Dermis microvascular lymphatic vessel endothelial cell (primary cell): Measurements from ENCODE around the gene RAP1GAP. TPM values are rescaled to one million over a fixed set of nuclear protein-coding genes. Genes with fewer than 3 reads are reported as not detected.

Source experiments
- DNase-seq, 2 donors: peaks; one replicate each; pipeline versions ENCODE4 v3.0.0 to v3.0.0-alpha.2; 2010; ENCODE audit warnings: low read depth in 2 of 2
- total RNA-seq: library from RNA; depleted of rRNA; stranded (reverse); fragments of >200 nt; gene quantifications from 2 replicates; pipeline ENCODE4 v1.2.1, GENCODE V29; 2014

The RAP1GAP gene
- not detected in 2 replicates for total RNA-seq

GRCh38 chr1:21669258-21670058, at the start of gene RAP1GAP:
RAP1GAP (minus strand) TSS chr1:21669357; CDS start chr1:21620032, 49,325 bp downstream.
- peak in 1 of 2 donors; percentile 17 for DNase-seq

DNA sequence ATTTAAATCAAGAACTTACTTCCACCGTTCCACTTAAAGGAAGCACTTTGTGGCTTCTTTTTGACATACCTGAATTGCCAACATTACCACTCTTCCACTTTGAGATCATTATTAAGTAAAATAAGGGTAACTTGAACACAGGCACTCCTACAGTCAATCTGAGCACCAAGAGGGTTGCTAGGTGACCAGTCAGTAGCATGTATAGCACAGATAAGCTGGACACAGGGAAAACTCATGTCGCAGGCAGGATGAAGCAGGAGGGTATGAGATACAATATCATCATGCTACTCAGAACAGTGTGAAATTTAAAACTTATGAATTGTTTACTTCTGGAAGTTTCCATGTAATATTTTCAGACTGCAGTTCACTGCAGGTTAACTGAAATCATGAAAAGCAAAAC, 47.0 kb upstream of the RAP1GAP start:
- DNase-seq: no peak

GRCh38 chr1:21707891-21708290, 38.7 kb upstream of the RAP1GAP start:
- DNase-seq: no peak

DNA sequence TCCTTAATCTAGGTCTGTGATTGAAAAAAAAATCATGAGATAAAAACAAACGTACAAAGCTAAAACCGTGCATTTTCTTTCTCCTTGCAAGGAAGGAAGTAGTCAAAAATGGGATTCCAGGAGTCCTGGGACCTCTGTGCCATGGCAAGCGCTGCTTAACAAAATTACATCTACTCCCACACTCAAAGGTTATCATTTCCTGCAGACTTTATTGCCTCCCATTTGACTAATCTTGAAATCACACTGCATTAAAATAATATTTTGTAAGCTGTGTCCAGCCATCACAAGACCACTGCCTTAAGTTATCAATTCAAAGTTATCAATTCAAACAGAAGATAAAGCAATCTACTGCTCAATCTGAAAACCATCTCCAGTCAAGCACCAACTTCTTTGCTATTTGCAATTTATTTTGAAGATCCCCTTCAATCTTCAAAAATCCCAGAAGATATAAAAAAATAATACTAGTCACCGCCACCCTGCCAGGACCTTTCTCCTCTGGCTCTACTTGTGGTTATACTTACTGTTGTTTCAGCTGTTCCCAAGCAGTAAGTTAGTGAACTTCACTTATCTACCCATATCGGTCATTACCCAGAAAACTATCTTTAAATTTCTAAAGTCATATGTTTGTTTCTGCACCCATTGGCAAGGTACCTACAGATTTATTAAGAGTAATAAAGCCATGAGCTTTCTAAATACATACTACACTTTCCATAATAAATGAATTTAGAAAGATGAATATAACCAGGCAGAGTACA, 38.1 kb upstream of the RAP1GAP start:
- peak in 1 of 2 donors; percentile 61 for DNase-seq

- DNase-seq: peak in 1 of 2 donors; percentile 17
These were observed 37.1 kb upstream of the RAP1GAP start for GRCh38 chr1:21706151-21706835.

DNA sequence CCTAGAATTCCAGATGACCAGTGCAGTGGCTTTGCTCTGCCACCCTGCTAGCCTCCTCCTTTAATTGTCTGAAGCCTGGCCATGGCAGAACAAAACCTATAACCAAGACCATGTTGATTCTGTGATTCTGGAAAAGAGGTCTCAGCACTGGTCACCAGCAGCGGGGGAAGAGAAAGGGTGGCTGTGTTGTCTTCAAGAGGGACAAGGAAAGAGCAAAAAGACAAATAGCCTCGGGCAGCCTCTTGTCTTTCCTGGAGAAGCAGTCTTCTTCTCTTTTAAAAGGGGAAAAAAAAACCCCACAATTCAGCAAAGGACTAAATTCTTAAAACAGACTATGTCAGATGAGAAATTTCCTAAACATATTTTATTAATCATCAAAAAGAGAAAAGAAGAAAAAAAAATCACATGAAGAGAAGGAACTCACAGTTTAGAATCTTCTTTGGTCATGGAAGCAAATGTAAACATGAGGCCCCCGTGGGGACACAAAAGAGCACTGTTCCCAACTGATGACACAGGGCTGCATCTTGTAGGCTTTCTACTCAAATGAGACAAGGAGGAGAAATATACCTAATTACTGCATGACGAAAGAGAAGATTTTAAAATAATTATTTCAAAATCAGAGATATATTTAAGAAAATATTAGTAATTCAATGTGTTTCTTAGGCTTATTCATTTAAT, 36.3 kb upstream of the RAP1GAP start:
- no peak for DNase-seq

DNA sequence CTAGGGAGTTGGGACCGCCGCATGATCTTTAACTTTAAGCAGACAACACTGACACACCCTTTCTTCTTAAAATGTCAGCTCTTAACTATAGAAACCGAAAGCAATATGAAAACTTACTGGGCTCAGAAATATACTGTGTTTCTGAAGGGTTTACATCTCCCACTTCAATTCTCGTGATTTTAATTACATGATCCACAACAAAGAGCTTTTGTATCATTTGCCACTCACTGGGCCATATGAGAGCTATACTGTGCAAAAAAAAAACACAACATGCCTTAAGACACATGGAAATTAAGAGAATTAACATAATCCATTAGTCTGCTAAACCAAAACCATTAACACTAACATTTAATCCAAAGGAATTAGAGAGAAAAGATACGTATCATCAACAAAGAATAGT, 35.0 kb upstream of the RAP1GAP start:
- no peak for DNase-seq

DNA sequence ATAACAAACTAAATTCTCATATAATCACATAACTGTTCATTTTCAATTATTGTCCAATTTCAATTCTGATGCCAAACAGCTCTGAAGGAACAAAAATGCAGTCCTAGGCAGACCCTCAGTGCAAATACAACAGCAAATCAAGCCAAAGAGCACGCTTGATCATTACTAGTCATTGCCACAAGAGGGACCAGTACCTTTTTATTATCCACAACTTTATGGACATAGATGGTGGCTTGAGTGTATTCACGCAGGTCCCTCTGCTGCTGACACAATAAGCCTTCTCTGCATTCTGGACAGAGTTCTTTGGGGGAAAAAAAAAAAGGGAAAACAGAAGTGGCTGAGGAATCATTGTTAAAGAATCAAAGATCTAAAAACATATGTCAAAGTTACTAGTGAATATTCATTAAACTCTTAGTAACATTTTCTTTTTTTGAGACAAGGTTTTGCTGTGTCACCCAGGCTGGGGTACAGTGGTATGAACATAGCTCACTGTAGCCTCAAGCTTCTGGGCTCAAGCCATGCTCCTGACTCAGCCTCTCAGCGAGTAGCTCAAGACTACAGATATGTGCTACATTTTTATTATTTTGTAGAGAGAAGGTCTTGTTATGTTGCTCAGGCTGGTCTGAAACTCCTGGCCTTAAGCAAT, 34.3 kb upstream of the RAP1GAP start:
- peak; percentile 61 to 74 for DNase-seq

DNA sequence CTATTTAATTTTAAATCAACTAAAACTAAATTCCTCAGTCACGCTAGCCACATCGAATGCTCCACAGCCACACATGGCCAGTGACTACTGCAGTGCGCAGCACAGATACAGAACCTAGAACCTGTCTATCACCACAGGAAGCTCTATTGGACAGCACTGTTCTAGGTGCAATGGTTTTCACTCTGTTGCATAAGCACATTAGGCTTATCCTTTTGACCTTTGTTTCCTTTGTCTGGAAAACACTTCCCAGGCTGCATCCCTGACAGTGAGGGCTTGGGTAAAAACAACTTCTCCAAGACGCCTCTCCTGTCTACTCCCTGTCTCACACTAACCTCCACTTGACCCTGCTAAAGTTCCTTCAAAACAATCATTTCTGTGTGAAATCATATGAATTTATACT, 33.6 kb upstream of the RAP1GAP start:
- peak in 1 of 2 donors; percentile 58 for DNase-seq

GRCh38 chr1:21701401-21701800, 32.2 kb upstream of the RAP1GAP start:
- DNase-seq: no peak

DNA sequence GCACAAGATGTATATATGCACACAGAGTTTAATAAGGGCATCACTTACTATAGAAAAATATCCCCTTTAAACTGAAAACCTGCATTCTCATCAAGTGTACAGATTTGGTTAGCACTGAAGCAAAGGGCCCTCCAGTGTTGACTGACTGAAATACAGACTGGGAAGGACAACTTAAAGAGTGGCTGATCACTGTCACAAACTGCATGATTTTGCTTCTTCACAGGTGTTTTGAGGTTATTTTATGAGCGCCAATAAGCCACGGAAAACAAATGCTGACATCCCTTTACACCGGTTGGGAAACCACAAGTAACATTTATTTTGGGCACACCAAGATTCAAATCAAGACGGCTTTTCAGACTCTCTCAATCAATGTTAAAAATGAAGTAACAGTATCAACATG, 30.9 kb upstream of the RAP1GAP start:
- DNase-seq: no peak

DNA sequence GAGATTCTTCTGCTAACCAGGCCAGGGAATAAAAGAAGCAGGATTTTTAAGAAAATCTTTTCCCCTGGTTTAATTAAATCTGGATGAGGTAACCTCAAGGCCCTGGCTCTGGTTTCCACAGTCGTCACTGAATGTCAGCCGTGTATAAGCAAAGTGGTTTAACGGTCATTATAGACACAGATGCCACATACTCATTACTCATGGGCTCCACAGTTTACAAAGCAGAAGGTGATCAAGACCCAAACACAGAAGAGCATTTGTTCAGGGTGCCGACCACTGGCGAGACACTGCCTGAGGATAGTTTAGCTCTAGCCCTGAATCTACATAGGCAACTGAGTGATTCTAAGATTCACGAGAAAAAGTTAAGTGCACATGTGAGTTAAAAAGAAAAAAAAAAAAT, 27.8 kb upstream of the RAP1GAP start:
- no peak for DNase-seq

- DNase-seq: no peak
These were observed 24.6 kb upstream of the RAP1GAP start for GRCh38 chr1:21693732-21694131.

DNA sequence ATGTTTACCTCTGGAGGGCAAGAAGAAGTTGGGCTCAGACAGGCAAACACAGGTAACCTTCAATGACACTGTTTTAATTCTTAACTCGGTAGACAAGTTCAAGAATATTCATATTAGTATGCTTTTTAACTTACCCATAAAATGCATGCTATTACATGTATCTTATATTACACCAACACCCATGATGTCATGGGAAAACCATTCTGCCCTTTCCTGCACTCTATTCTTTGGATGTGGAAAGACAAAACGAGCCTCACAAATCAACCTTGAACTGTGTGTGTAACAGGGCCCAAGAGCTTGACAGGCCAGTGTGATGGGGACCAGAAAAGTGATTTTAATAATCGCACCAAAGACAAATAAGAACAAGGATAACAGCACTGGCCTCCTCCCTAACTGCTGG, 22.6 kb upstream of the RAP1GAP start:
- DNase-seq: no peak

- no peak for DNase-seq
These were observed 20.7 kb upstream of the RAP1GAP start for GRCh38 chr1:21689661-21690372.

- DNase-seq: no peak
These were observed 17.9 kb upstream of the RAP1GAP start for GRCh38 chr1:21687081-21687529.

- no peak for DNase-seq
These were observed 17.0 kb upstream of the RAP1GAP start for GRCh38 chr1:21685946-21686678.

- DNase-seq: no peak
These were observed 12.3 kb upstream of the RAP1GAP start for GRCh38 chr1:21681426-21681825.

GRCh38 chr1:21680918-21681317, 11.8 kb upstream of the RAP1GAP start:
- no peak for DNase-seq

DNA sequence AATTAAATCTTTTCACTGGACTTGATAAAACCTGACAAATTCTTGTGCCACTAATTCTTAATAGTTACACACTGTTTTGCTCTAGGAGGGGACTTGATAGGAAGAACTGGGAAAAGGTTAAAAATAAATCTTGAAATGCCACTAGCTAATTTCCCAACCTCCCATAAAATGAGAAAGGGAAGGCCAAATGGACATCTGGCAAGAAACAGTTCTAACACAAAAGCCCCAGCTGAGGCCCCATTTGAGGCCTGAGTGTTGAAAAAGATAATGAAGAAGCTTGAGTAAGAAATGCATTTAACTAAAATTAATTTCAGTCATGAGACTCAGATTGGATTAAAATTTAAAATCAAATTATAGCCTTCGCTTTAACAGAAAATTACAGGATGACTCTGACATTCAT, 11.2 kb upstream of the RAP1GAP start:
- no peak for DNase-seq
